ENCODE measurements around the gene EGFL7.

EGFL7 gene

DNA sequence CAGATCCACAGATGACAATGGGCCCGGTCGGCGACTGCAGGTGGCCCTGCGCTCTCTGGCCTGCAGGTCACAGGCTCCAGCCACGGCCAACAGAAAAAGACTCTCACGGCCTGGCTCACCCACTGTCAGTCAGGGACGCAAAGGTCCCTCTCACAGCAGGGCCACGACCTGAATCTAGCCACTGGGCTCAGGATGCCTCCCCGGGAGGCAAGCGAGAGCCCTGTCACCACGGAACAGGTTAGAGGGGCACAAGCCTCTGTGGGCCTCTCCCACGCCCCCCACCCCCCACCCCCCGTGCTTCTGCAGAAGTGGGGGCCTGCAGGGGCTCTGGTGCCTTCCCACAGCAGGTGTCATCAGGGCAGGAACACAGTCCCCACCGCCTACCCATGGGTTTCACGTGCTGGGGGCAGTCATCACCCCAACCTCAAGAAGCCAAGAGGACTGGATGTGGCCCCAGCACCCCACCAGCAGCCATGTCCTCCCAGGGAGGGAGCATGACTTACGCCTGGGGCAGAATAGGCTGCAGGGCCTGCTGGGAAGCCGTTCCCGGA is 17.3 kb upstream of the EGFL7 start:
- FAIRE-seq: no peak

DNA sequence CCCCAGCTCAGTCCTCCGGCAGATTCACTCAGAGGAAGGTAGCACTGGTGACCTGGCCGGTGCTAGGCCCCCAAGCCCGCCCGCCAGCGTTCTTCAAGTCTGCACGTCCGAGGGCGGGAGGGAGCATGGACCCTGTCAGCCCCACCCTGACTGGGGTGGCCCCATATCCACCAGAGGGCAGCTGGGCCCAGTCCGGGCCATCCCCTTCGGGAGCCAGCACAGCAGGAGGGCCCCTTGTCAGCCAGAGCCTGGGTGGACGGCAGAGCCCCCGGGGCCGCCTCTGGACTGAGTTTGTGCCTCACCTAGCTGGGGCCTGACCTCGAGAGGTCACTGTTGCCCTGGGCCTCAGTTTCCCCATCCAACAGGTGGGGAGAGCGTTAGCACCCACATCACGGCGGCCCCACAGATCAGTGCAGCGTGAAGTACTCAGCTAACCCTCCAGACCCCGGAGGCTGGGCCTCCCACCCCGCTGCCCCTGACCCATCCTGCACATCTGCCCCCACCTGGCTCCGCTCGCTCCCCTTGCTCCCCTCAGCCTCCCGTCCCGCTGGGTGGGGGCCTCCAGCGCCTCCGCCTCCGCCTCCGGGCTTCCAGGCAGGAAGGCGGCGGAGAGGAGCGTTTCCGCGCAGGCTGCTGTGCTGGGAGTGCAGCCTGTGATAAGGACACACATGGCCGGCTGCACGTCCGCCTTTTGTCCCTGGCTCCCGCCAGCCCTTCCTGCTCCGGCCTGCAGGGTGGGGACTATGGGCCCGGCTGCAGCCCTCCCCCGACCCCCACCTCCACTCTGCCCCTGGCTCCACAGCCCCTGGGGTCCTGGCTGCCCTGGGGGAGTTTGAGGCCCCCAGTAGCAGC is 16.6 kb upstream of the EGFL7 start:
- no peak for FAIRE-seq

DNA sequence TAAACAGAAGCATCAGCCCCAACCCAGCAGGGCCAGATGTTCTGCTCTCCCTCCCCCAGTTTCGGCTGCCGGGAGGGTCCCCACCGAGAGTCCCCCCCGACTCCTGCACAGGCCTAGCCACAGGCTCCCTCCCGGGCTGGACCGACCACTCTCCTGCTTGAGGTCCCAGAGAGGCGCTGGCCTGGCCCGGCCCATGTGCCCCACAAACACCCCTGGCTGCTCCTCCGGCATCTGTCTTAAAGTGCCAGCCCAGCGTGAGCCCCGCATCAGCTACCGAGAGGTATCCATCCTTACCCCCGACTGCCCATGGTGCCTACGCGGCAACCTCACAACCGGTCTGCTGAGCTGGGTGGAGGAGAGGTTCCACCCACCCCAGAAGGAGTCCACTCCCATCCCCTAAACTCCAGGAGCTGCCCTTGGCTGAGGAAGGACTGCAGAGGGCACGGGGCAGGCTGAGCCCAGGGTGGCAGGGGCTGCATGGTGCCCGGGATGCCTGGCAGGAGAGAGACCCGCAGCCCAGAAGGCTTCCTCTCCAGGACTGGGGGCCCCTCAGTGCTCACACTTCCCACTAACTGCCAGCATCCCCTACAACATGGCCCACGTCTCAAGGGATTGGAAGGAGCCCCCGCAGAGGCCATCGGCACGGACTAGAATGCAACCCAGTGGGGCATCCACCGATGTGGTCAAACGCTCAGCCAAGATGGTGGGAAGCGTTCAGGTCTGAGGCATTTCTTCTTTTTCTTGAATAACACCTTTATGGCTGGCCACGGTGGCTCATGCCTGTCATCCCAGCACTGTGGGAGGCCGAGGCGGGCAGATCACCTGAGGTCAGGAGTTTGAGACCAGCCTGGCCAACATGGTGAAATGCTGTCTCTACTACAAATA is 15.6 kb upstream of the EGFL7 start:
- no peak for FAIRE-seq

- FAIRE-seq: no peak
These were observed 14.0 kb upstream of the EGFL7 start for GRCh38 chr9:136648751-136649150.

DNA sequence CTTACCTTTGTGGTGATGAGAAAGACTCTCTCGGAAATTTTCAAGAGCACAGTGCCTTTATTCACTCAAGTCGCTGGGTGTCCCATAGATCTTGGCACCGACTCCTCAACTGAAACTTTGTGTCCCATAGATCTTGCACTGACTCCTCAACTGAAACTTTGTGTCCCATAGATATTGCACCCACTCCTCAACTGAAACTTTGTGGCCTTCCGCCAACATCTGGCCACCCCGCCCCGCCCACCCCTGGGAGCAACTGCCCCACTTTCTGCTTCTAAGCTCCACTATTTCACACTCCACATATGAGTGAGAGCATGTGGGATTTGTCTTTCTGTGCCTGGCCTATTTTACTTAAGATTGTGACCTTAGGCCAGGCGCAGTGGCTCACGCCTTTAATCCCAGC is 12.7 kb upstream of the EGFL7 start:
- FAIRE-seq: no peak

GRCh38 chr9:136650648-136651047 is 12.1 kb upstream of the EGFL7 start:
- FAIRE-seq: no peak

DNA sequence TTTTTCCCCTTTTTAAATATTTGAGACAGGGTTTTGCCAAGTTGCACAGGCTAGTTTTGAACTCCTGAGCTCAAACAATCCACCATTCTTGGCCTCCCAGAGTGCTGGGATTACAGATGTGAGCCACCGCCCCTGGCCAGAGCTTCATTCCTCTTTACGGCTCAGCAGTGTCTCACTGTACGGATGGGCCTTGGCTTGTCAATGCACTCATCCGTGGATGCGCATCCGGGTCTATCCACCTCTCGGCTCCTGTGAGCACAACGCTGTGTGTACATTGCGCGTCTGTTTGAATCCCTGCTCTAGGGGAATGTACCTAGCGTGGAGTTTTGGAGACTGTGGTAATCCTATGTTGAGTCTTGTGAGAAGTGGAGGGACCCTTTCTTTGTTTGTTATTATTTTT is 10.9 kb upstream of the EGFL7 start:
- no peak for FAIRE-seq

- FAIRE-seq: no peak
These were observed 9.2 kb upstream of the EGFL7 start for GRCh38 chr9:136653323-136654079.

DNA sequence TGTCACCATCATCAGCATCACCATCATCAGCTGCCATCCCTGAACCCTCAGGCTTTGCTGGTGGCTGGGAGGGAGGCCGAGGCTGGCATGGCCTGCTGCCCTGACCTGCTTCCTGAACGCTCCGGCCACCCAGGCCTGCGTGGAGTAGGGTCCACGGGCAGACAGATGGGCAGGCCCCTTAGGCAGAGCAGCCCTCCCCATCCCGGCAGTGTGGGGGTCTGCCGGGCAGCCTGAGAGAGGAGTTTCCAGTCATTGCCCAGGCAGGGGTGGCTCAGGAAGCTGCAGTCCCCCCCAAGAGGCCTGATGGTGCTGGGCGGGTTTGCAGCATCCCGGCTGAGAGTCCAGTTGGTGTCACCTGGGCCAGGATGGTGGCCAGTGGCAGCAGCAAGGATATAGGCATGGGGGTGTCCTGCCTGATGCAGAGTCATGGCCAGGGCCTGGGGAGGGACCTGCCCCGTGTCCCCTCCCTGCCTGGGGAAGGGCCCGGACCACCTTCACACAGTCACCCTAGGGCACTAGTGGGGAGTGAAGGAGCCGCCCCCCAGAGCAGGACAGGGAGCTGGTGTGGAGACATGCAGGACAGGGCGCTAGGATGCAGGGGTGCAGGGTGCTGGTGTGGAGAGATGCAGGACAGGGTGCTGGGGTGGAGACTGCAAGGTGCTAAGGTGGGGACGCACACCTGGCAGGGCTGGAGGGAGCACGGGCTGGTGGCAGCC is 7.7 kb upstream of the EGFL7 start:
- FAIRE-seq: no peak

DNA sequence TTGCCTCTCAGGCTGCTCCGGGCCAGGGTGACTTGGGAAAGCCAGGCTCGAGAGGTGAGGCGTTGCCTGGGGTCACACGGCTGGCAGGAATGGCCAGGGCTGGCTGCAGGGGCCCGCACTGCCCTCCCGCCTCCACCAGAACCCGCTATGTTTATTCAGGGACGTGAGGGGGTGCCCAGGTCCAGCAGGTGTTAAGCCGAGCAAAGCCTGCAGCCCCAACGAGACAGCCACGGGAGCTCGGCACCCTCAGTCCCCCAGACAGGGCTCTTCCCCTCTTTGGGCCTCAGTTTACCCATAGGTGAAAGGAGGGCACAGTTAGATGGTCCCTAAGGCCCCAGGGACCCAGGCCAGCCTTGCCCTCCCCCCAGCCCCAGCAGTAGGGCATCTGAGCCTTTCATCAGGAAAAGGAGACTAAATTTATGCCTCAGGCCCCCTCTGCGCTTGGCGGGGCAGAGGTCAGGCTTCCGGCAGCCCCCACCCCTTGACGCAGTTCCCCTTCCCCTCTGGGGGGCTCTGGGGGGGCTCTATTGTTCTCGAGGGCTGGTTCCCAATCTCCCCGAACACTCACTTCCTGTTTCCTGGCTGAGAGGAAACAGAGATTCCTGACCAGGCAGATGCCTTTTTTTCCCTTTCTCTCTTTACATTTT is 7.1 kb upstream of the EGFL7 start:
- no peak for FAIRE-seq

DNA sequence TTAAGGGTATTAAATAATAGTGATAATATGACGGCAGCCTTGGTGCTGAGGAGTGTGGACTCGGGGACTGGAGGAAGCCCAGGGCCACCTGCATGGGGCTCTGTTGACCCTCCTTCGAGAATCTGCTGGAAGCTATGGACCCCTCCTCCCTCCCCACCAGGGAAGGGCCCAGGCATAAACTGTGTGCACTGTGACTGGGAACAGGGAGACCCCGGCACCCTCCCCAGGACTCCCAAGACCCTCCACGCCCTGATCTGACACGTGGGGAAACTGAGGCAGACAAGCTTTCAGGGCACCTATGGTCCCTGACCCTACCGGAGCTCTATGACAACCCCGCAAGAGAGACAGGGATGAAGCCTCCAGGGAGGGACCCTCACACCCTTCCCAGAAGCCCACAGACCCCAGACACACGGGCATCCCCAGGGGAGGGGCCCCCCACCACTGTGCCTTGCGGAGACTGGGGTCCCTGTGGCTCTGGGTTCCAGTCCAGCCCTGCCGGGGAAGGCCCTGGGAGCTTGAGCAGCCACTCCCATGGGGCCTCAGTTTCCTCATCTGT is 6.5 kb upstream of the EGFL7 start:
- FAIRE-seq: no peak

GRCh38 chr9:136656795-136657611 is 5.7 kb upstream of the EGFL7 start:
- FAIRE-seq: no peak

DNA sequence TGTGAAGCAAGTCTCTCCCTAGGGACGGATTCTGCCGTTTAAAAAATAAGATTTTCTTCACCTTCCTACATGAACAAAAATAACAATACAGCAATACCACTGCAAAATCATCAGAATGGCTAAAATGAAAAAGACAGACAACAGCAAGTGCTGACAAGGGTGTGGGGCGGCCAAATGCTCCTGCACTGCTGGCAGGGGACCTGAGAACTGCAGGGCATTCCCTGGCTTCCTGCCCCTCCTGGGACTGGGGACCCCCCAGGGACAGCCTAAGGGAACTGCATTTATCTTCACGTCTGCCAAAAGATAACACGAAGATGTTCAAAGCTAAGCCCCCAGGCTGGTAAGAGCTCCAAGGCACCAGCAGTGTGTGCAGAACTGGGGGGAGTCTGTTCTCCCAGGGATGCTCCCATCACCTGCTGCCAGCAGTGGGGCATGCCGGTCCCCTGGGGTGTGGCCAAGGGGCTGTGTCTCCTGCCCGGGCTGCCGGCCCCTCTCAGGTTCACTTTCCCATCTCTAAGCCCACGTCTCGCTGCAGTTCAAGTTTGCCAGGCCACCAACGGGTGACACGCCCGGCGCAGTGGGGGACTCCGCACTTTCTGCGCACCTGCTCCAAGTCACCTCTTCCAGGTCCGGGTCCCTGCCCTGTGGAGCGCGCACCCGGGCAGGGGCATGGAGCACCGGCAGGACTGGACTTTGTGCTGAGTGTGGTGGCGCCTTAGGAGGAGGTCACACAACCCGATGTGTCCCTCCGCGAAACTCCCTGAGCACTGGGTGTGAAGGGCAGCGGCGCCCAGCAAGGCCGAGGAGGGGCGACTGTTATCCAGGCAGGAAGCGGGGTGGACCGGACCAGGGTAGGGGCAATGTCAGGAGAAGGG is 4.5 kb upstream of the EGFL7 start:
- no peak for FAIRE-seq

DNA sequence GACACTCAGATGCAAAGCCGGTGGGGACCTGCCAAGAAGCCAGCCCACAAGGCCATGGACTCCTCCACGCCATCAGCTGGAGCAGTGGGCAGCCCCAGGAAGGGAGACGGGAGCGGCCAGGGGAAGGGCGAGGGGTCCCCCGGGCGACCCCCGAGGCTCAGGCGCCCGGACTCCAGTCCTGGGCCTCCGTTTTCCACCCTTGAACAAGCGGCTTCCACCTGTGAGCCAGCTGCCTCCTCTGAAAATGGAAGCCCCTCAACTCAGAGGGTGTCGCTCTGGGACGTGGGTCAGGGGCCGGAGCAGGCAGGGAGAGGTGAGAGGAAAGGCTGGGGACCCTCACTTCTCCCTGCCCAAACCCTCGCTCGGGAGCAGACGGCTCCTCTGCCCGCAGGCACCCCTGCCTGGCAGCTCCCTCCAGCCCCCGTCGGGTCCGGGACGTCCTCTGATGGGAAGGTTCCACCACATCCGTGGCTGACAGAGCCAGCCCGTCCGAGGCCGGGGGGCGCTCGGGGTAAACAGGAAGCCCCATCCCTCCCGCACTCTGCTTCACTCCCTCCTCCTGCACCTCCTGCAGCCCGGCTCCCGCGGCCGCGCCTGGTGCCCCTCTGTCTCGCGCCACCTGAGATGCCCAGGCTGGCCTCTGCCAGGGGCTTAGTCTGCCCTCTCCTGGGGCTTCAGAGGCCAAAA is 3.7 kb upstream of the EGFL7 start:
- FAIRE-seq: no peak

GRCh38 chr9:136659861-136660784 is 2.6 kb upstream of the EGFL7 start:
- FAIRE-seq: no peak

GRCh38 chr9:136660971-136661550 is 1.7 kb upstream of the EGFL7 start:
- FAIRE-seq: no peak

- no peak for FAIRE-seq
These were observed 933 bp upstream of the EGFL7 start for GRCh38 chr9:136661641-136662325.

Data from islet of Langerhans (tissue), 1 donor.